Neural cell (in vitro differentiated cells): ENCODE results near the gene GBX2. TPM values are rescaled to one million over a fixed set of nuclear protein-coding genes. Genes with fewer than 3 reads are reported as not detected.

Experiments
- H2AFZ ChIP-seq: fragments of 200-600, 300-800 bp; sonication (generic), shearing (Covaris generic); 2 replicates; pipeline ENCODE4 v1.6.0; 2014; ENCODE audit warnings: low read depth, mild to moderate bottlenecking, antibody characterized with exemption, low read length, moderate library complexity
- H3F3A ChIP-seq: fragments of 200-600 bp; shearing (Covaris generic); 2 replicates; pipeline ENCODE4 v1.6.1; 2016; ENCODE audit warnings: mild to moderate bottlenecking, moderate library complexity, mixed read lengths, antibody characterized with exemption, low read length; ENCODE audit not compliant: insufficient read depth, poor library complexity, severe bottlenecking
- H3K27ac ChIP-seq: fragments of 200-600, 300-800 bp; sonication (generic), shearing (Covaris generic); 2 replicates; pipeline ENCODE4 v1.5.1; 2014; ENCODE audit warnings: mild to moderate bottlenecking, low read length, moderate library complexity
- H3K27me3 ChIP-seq: fragments of 300-800, 200-600 bp; sonication (generic), shearing (Covaris generic); 2 replicates; pipeline ENCODE4 v1.6.0; 2014; ENCODE audit warnings: mild to moderate bottlenecking, low read depth, low read length, moderate library complexity; ENCODE audit not compliant: insufficient read depth
- H3K36me3 ChIP-seq: fragments of 300-800, 200-600 bp; sonication (generic), shearing (Covaris generic); 2 replicates; pipeline ENCODE4 v1.5.1; 2014; ENCODE audit warnings: mild to moderate bottlenecking, antibody characterized with exemption, low read length, moderate library complexity; ENCODE audit not compliant: insufficient read depth
- H3K4me2 ChIP-seq: fragments of 300-800, 200-600 bp; sonication (generic), shearing (Covaris generic); 2 replicates; pipeline ENCODE4 v1.6.0; 2014; ENCODE audit warnings: mild to moderate bottlenecking, low read length
- H3K4me3 ChIP-seq: fragments of 300-800, 200-600 bp; sonication (generic), shearing (Covaris generic); 2 replicates; pipeline ENCODE4 v1.5.1; 2014; ENCODE audit warnings: mild to moderate bottlenecking, low read length, moderate library complexity
- H3K79me2 ChIP-seq: fragments of 200-600 bp; shearing (Covaris generic); replicated peaks from 2 replicates; pipeline ENCODE4 v1.6.0; 2014; ENCODE audit warnings: mild to moderate bottlenecking, low read length, moderate library complexity; ENCODE audit not compliant: insufficient read depth
- H3K9ac ChIP-seq: fragments of 300-800, 200-600 bp; sonication (generic), shearing (Covaris generic); 2 replicates; pipeline ENCODE4 v1.6.1; 2016; ENCODE audit warnings: mild to moderate bottlenecking, low read length, mixed read lengths
- H3K9me2 ChIP-seq: fragments of 200-600 bp; shearing (Covaris generic); 2 replicates; pipeline ENCODE4 v1.6.1; 2016; ENCODE audit warnings: mild to moderate bottlenecking, low read length, mixed read lengths; ENCODE audit not compliant: insufficient read depth
- H3K9me3 ChIP-seq: fragments of 200-600, 300-800 bp; sonication (generic), shearing (Covaris generic); 2 replicates; pipeline ENCODE4 v1.6.1; 2016; ENCODE audit warnings: mild to moderate bottlenecking, mixed run types, low read length, moderate library complexity, mixed read lengths
- H4K20me1 ChIP-seq: fragments of 200-600 bp; shearing (Covaris generic); 2 replicates; pipeline ENCODE4 v1.6.1; 2016; ENCODE audit warnings: mild to moderate bottlenecking, mixed run types; ENCODE audit not compliant: insufficient read depth
- EZH2 ChIP-seq: fragments of 200-600, 300-800 bp; shearing (Covaris generic), sonication (generic); IDR thresholded peaks from 2 replicates; pipeline ENCODE4 v1.6.1; 2014; ENCODE audit warnings: antibody characterized with exemption, low read length, borderline replicate concordance, mild to moderate bottlenecking; ENCODE audit not compliant: insufficient read depth, poor library complexity, severe bottlenecking
- MXI1 ChIP-seq: fragments of 450-650 bp; conservative IDR thresholded peaks from 2 replicates; pipeline ENCODE4 v1.6.1; 2014; ENCODE audit warnings: antibody characterized with exemption, mild to moderate bottlenecking; ENCODE audit not compliant: poor library complexity, severe bottlenecking
- RAD21 ChIP-seq: fragments of 450-650 bp; conservative IDR thresholded peaks from 2 replicates; pipeline ENCODE4 v1.6.1; 2014; ENCODE audit warnings: antibody characterized with exemption, mild to moderate bottlenecking, moderate library complexity
- REST ChIP-seq: IDR thresholded peaks from 2 replicates; pipeline ENCODE4 v1.6.1; 2012; ENCODE audit warnings: borderline replicate concordance
- SMC3 ChIP-seq: fragments of 450-650 bp; conservative IDR thresholded peaks from 2 replicates; pipeline ENCODE4 v1.6.1; 2014; ENCODE audit warnings: antibody characterized with exemption, mild to moderate bottlenecking, moderate library complexity; ENCODE audit not compliant: poor library complexity
- TAF1 ChIP-seq: IDR thresholded peaks from 2 replicates; pipeline ENCODE4 v1.6.1; 2012; ENCODE audit warnings: low read depth
- polyA plus RNA-seq: library from polyadenylated mRNA; depleted of rRNA; stranded (reverse); fragments of >200 nt; gene quantifications from 2 replicates; pipeline ENCODE4 v1.2.3, GENCODE V29; 2014
- TF ChIP-seq, protein P1 (sequence below): fragments of 450-650 bp; IDR thresholded peaks from 2 replicates; pipeline ENCODE4 v1.5.1; 2014; ENCODE audit warnings: antibody characterized with exemption, mild to moderate bottlenecking, moderate library complexity; ENCODE audit not compliant: poor library complexity, severe bottlenecking

Gene GBX2
- polyA plus RNA-seq, 1 donor from 2014 or later, result 0.92 TPM

- H3K4me2 ChIP-seq, result no peak overlapping the region
- no peaks in the 10 kb centered on the region for H3K36me3 ChIP-seq
- TF ChIP-seq, protein P1, sequence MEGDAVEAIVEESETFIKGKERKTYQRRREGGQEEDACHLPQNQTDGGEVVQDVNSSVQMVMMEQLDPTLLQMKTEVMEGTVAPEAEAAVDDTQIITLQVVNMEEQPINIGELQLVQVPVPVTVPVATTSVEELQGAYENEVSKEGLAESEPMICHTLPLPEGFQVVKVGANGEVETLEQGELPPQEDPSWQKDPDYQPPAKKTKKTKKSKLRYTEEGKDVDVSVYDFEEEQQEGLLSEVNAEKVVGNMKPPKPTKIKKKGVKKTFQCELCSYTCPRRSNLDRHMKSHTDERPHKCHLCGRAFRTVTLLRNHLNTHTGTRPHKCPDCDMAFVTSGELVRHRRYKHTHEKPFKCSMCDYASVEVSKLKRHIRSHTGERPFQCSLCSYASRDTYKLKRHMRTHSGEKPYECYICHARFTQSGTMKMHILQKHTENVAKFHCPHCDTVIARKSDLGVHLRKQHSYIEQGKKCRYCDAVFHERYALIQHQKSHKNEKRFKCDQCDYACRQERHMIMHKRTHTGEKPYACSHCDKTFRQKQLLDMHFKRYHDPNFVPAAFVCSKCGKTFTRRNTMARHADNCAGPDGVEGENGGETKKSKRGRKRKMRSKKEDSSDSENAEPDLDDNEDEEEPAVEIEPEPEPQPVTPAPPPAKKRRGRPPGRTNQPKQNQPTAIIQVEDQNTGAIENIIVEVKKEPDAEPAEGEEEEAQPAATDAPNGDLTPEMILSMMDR, result no peak
- TF ChIP-seq EZH2 (no peak), RAD21 (no peak), MXI1 (no peak)
- H3K9me2 ChIP-seq, result no peaks in the 10 kb centered on the region
- no peaks in the 10 kb centered on the region for H3F3A ChIP-seq
- no peaks in the 10 kb centered on the region for H3K9me3 ChIP-seq
- H3K27me3 ChIP-seq, result no peaks in the 10 kb centered on the region
- no peak overlapping the region for H3K9ac ChIP-seq
- no peak overlapping the region for H3K27ac ChIP-seq
- H2AFZ ChIP-seq, result no peak overlapping the region
- no peaks in the 10 kb centered on the region for H3K79me2 ChIP-seq
- H3K4me3 ChIP-seq, result no peak overlapping the region
- no peaks in the 10 kb centered on the region for H4K20me1 ChIP-seq
Measured at GRCh38 chr2:236196366-236196765, 28.2 kb upstream of the GBX2 start.

- Histone ChIP-seq H3K9me2 (no peaks in the 10 kb centered on the region), H3K9ac (no peak overlapping the region), H3K9me3 (no peaks in the 10 kb centered on the region)
Measured at GRCh38 chr2:236195726-236196125, 27.5 kb upstream of the GBX2 start.

More at GRCh38 chr2:236195726-236196125, 27.5 kb upstream of the GBX2 start:
- Histone ChIP-seq H3K27ac (no peak overlapping the region), H2AFZ (no peak overlapping the region), H3K27me3 (no peaks in the 10 kb centered on the region), H3K36me3 (no peaks in the 10 kb centered on the region), H3F3A (no peaks in the 10 kb centered on the region), H3K4me3 (no peak overlapping the region), H4K20me1 (no peaks in the 10 kb centered on the region), H3K4me2 (no peak overlapping the region), H3K79me2 (no peaks in the 10 kb centered on the region)
- TF ChIP-seq TAF1, result no peak
- no peak for TF ChIP-seq SMC3
- TF ChIP-seq REST, result no peak
